ENCODE results near the gene GSC.
"Not testable (repeated sequence)": the region's sequence is repeated elsewhere in the genome, so short reads cannot be mapped to it uniquely, and the experiment has no call there.

GSC gene

DNA sequence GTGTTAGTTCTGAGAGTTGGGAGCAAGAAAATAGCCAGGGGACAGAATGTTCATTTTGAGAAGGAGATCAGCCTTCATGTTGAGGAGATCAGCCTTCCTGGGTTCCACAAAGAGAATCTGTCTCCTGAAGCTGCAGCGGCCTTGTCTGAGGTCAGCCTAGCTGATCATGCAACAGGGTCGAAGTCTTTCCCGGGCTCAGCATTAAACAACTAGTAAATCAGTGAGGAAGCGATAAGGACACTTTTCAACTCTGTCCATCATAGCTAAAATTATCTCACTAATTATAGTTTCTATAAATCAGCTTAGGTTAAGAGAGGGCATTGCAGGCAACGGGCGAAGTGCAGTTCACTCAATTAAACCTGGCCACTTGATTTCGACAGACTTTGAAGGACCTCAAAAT is 7.5 kb downstream of the GSC start:
- Mint-ChIP-seq H3K4me1 (ENCODE audit: low read depth) (no peaks in the 10 kb centered on the region), H3K27me3 (peaks cover 15% of the 10 kb centered on the region), H3K9me3 (ENCODE audit: low read depth) (no peaks in the 10 kb centered on the region), H3K27ac (no peak overlapping the region), H3K36me3 (no peaks in the 10 kb centered on the region), H3K4me3 (no peak overlapping the region)

DNA sequence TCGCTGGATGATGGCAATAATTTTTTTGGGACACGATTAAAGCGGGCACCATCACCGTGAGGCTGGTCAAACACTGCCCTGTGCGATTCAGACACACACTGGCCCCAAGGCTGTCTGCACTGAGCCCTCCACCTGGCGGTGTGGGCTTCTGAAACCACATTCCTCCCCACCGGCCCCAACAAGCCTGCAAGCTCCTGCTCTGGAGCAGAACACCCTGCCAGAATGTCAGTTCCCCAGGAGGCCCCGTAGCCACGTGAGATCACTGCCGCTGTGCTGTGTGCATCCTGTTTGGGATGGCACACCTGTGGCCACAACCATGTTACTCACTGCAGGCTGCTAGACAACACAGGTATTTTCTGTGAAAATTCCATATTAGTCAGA is 7.9 kb downstream of the GSC start:
- H3K27me3 Mint-ChIP-seq, result peaks cover 12% of the 10 kb centered on the region

DNA sequence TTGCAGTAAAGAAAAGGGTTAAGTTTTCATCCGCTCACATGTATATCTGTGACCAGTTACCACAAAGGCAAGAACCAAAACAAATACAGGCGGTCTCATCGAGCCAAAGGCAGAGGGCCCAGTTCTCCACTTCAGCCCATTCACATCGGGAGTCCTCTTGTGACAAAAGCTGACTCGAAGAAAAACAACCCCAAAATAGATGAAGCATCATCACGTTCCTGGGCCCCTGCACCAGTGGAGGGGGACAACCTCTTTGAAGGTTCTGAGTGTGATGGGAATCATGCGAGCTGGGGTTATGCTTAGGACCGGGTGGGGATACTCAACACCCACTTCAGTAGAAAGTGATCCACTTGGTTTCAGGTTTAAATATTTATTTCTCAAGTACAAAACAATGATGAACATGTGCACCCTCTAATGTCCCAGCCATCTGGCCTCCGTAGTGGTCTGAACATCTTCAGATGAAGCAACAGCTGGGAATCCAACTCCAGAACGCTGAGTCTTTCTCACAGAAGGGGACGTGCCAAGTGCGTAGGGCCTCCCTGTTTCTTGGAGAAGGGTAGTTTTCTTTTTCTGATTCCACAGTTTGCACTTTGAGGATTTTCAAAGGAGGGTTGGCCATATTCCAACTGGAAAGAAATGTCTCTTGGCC is 8.4 kb downstream of the GSC start:
- Mint-ChIP-seq H3K9me3 (ENCODE audit: low read depth) (no peaks in the 10 kb centered on the region), H3K27me3 (peaks cover 10% of the 10 kb centered on the region), H3K4me3 (no peak overlapping the region)

More for the DNA sequence above, 7.9 kb downstream of the GSC start:
- H3K4me1 Mint-ChIP-seq (ENCODE audit: low read depth), result no peaks in the 10 kb centered on the region
- no peaks in the 10 kb centered on the region for H3K9me3 Mint-ChIP-seq (ENCODE audit: low read depth)
- H3K36me3 Mint-ChIP-seq, result no peaks in the 10 kb centered on the region
- H3K27ac Mint-ChIP-seq, result no peak overlapping the region
- no peak overlapping the region for H3K4me3 Mint-ChIP-seq

DNA sequence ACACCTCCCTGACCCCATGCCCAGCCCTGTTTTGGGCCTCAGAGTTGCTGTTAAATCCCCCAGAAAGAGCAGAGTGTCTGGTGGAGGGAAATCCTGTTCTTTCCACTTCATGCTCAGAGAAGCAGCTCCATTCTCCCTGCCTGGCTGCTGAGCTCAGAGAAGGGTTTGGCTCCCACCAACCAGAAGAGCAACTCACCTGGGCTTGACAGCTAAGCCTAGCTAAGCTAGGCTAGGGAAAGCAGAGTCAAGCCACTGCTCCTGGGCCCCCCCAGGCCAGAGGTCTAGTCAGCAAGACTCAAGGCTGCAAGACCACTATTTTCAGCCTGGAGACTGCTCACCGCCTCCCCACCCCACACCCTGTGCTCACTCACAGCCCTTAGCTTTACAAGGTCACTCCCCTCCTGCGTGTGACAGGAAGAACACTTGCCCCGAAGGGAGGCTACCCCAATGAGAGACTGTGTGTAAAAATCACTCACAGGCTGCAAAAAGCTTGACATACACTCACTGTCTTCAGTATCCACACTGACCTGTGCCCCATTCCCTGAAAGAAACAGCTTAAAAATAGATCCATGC is 13.5 kb downstream of the GSC start:
- no peak overlapping the region for H3K4me3 Mint-ChIP-seq

More for the DNA sequence above, 8.4 kb downstream of the GSC start:
- H3K4me1 Mint-ChIP-seq (ENCODE audit: low read depth), result no peaks in the 10 kb centered on the region
- H3K36me3 Mint-ChIP-seq, result no peaks in the 10 kb centered on the region
- H3K27ac Mint-ChIP-seq, result no peak overlapping the region

DNA sequence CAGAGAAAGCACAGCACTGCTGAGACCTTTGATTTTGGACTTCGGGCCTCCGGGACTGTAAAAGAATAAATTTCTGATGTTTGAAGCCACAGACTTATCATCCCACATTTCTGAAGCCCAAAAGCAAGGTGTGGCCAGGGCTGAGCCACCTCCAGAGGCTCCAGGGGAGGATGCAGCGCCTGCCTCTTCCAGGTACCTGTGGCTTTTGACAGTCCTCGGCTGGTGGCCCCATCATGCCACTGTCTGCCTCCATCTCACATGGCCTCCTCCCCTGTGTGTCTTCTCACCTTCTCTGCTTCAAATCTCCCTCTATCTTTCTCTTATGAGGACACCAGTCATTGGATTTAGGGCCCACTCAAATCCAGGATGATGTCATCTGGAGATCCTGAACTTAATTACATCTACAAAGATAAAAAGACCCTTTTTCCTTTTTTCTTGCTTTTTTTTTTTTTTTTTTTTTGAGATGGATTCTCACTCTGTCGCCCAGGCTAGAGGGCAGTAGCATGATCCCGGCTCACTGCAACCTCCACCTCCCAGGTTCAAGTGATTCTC is 15.4 kb downstream of the GSC start:
- H3K4me1 Mint-ChIP-seq (ENCODE audit: low read depth), result no peaks in the 10 kb centered on the region
- no peaks in the 10 kb centered on the region for H3K9me3 Mint-ChIP-seq (ENCODE audit: low read depth)
- H3K4me3 Mint-ChIP-seq, result no peak overlapping the region
- peaks cover 3% of the 10 kb centered on the region for H3K27me3 Mint-ChIP-seq
- H3K27ac Mint-ChIP-seq, result no peak overlapping the region
- no peaks in the 10 kb centered on the region for H3K36me3 Mint-ChIP-seq

More for the DNA sequence above, 13.5 kb downstream of the GSC start:
- no peaks in the 10 kb centered on the region for H3K9me3 Mint-ChIP-seq (ENCODE audit: low read depth)
- H3K27ac Mint-ChIP-seq, result no peak overlapping the region
- no peaks in the 10 kb centered on the region for H3K36me3 Mint-ChIP-seq
- peaks cover 1% of the 10 kb centered on the region for H3K27me3 Mint-ChIP-seq
- no peaks in the 10 kb centered on the region for H3K4me1 Mint-ChIP-seq (ENCODE audit: low read depth)

DNA sequence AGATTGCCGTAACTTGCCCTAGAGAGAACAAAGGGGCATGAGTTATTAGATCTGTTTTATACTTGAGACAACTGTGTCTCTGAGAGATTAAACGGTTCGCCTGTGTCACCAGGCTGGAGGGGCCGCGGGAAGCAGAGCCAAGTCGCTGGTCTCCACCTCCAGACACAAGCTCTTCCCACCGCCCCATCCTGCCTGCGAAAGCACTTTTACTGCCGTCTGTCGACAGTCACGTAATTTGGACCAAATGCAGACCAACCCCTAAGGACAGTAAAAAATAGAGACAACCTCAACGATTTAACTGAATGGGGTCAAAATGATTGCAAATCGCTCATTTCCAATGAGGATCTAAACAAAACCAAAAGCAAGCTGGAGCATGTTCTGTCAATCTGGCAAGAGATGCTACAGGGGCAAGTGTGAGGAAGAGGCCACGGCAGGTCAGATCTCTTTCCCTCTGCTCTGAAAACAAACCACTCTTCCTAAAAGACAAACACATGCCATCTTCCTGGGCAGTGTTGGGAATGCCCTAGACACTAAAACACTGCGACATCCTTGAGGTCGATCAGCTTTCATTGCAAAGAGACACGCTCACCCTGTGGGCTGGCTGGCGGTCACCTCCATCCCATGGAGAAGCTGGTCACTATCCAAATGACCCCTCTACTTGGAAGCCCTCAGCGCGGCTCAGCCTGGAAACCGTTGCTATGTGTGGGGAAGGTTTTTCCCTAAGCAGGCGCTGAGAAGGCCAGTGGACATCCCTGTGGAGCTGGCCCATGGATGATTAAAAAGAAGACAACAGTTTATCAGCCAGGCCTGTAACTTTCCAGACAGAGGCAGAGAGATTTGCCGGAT is 17.1 kb downstream of the GSC start:
- H3K27me3 Mint-ChIP-seq, result peaks cover 5% of the 10 kb centered on the region
- H3K36me3 Mint-ChIP-seq, result no peaks in the 10 kb centered on the region
- no peaks in the 10 kb centered on the region for H3K9me3 Mint-ChIP-seq (ENCODE audit: low read depth)
- H3K4me3 Mint-ChIP-seq, result no peak overlapping the region
- no peak overlapping the region for H3K27ac Mint-ChIP-seq
- no peaks in the 10 kb centered on the region for H3K4me1 Mint-ChIP-seq (ENCODE audit: low read depth)

DNA sequence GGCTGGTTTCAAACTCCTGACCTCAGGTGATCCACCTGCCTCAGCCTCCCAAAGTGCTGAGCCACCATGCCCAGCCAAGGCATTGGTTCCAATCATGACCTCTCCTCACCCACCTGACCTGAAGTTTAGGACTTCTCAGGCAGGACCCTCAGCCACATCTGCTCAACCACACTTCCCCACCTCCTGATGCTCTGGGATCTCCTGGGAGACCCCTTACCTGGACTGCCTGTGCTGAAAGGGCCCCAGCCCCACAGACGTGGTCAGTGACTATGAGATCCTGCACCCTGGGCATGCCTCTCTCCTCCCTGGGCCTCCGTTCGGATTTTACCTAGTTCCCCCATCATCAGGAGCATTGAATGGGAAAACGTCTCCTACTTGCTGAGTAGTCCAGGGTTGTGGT is 18.0 kb downstream of the GSC start:
- Mint-ChIP-seq H3K4me1 (ENCODE audit: low read depth) (no peaks in the 10 kb centered on the region), H3K27ac (no peak overlapping the region), H3K9me3 (ENCODE audit: low read depth) (no peaks in the 10 kb centered on the region), H3K4me3 (no peak overlapping the region), H3K27me3 (peaks cover 7% of the 10 kb centered on the region), H3K36me3 (no peaks in the 10 kb centered on the region)

DNA sequence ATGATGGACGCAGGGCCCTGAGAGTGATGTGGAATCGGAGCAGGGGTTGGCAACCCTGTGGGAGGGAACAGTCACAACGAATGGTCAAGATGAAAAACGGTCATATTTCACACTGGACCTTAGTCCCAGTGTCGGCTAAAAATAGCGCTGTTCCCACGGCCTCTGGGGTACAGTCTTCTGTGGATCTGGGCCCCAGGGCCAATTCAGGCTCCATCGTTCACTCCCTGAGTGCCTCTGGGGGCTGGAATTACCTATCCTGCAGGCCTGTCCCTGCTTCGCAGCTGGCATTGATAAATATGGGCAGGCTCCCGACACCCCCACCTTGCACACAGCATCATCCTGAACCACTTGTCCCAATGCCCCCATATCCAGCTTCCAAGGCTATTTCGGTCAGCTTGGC is 18.6 kb downstream of the GSC start:
- Mint-ChIP-seq H3K4me1 (ENCODE audit: low read depth) (no peaks in the 10 kb centered on the region), H3K27ac (no peak overlapping the region), H3K36me3 (no peaks in the 10 kb centered on the region), H3K4me3 (no peak overlapping the region), H3K27me3 (peaks cover 9% of the 10 kb centered on the region), H3K9me3 (ENCODE audit: low read depth) (no peaks in the 10 kb centered on the region)

DNA sequence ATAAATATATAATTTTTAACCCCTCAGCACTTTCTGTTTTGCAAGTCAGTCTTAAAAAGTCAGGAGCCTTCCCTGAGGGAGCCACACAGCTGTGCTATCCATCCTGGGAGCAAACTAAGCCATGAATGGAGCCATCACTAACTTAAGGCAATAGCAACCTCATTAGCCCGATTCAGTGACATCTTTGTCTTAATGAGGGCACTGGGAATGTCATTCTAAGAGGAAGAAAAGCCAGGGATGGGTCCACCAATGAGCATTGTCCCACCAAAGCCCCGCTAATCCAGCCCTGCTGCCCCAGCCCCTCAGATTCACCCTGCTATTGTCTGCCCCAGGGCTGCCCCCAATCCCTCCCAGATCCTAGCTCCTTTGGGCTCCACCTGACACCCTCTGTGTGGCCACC is 19.5 kb downstream of the GSC start:
- Mint-ChIP-seq H3K4me1 (ENCODE audit: low read depth) (no peaks in the 10 kb centered on the region), H3K27ac (no peak overlapping the region), H3K9me3 (ENCODE audit: low read depth) (no peaks in the 10 kb centered on the region), H3K36me3 (no peaks in the 10 kb centered on the region), H3K4me3 (no peak overlapping the region), H3K27me3 (peaks cover 9% of the 10 kb centered on the region)

DNA sequence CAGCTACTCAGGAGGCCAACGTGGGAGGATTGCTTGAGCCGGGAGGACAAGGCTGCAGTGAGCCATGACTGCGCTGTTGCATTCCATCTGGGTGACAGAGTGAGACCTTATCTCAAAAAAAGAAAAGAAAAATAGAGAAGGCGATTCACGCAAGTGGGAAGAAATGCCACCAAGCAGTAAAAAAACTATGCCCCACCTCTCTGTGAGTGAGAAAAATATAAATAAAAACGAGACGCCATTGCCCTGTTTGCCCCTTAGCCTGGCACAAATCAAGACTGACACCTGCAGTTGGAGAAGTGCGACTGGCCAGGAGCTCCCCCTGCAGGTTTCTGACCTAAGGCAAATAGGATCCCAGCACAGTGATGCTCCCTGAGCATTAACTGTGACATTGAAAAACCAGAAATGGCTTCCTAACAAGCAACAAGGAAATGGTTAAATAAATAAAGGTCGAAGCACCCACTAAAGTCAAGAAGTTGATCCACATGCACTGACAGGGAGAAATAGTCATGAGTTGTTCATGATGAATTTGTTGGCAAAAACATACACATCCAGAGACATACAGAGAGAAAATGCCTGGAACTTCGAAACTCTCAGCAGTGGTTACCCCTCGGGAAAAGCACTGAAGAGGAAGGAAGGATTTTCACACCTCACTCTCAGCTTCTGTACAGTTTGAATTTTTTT is 21.1 kb downstream of the GSC start:
- H3K4me1 Mint-ChIP-seq (ENCODE audit: low read depth), result no peaks in the 10 kb centered on the region
- H3K4me3 Mint-ChIP-seq, result no peak overlapping the region
- no peak overlapping the region for H3K27ac Mint-ChIP-seq
- no peaks in the 10 kb centered on the region for H3K36me3 Mint-ChIP-seq
- peaks cover 10% of the 10 kb centered on the region for H3K27me3 Mint-ChIP-seq
- no peaks in the 10 kb centered on the region for H3K9me3 Mint-ChIP-seq (ENCODE audit: low read depth)

DNA sequence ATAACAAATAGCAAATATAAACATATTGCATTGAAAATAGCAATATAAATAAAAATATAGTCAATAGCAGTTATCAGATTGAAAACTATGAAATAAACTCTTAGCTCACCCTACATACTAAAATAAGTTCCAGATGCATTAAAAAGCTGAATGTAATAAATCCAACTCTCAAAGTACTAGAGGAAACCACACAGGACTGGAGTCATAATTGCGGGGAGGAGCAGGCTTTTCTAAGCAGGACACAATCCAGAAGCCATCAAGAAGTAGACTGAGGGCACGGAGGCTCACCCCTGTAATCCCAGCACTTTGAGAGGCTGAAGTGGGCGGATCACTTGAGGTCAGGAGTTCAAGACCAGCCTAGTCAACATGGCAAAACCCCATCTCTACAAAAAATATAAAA is 22.2 kb downstream of the GSC start:
- Mint-ChIP-seq H3K27me3 (peaks cover 10% of the 10 kb centered on the region), H3K4me1 (ENCODE audit: low read depth) (no peaks in the 10 kb centered on the region), H3K9me3 (ENCODE audit: low read depth) (no peaks in the 10 kb centered on the region), H3K27ac (no peak overlapping the region), H3K4me3 (no peak overlapping the region), H3K36me3 (no peaks in the 10 kb centered on the region)

DNA sequence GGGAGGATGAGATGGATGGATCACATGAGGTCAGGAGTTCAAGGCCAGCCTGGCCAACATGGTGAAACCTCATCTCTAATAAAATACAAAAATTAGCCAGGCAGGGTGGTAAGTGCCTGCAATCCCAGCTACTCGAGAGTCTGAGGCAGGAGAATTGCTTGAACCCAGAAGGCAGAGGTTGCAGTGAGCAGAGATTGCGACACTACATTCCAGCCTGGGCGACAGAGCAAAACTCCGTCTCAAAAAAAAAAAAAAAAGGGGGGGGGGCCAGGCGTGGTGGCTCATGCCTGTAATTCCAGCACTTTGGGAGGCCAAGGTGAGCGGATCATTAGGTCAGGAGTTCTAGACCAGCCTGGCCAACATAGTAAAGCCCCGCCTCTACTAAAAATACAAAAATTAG is 22.8 kb downstream of the GSC start:
- H3K4me3 Mint-ChIP-seq; H3K4me1 Mint-ChIP-seq (ENCODE audit: low read depth); H3K27ac Mint-ChIP-seq; H3K36me3 Mint-ChIP-seq; H3K9me3 Mint-ChIP-seq (ENCODE audit: low read depth): not testable (repeated sequence)
- peaks cover 10% of the 10 kb centered on the region for H3K27me3 Mint-ChIP-seq

DNA sequence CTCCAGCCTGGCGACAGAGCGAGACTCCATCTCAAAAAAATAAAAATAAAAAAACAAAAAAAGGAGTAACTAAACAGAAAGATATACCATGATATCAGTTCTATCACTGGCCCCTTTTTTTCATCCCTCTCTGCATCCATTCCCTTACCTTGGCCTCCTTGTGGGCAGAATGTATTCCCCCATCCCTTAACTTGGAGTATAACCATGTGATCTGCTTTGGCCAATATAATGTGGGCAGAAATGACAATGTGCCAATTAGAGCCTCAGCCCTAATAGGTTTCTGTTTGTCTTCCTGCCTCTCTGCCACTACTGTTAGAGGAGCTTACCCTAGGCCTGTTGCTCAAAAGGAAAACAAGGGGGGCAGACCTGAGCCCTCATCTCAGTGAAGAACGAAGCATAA is 23.8 kb downstream of the GSC start:
- Mint-ChIP-seq H3K9me3 (ENCODE audit: low read depth) (no peaks in the 10 kb centered on the region), H3K36me3 (no peaks in the 10 kb centered on the region), H3K27me3 (peaks cover 10% of the 10 kb centered on the region), H3K27ac (no peak overlapping the region), H3K4me1 (ENCODE audit: low read depth) (no peaks in the 10 kb centered on the region), H3K4me3 (no peak overlapping the region)

DNA sequence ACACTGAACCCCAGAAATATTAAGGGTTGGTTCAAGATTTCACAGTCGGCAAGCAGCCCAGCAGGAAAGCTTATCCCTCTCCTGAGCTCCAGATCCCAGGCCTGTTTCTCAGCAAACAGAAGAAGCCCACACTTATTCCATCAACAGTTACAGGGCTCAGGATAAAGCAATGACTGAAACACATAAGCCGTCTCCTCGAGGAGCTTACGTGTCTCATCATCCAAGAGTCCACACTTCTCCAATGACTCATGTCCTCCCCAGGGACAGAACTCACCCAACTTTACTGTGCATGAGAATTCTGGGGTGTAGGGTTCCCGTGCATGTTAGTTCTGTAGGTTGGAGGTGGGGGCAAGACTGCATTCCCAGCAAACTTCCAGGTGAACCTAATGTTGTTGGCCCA is 31.2 kb downstream of the GSC start:
- Mint-ChIP-seq H3K27me3 (peaks cover 6% of the 10 kb centered on the region), H3K4me1 (ENCODE audit: low read depth) (no peaks in the 10 kb centered on the region), H3K27ac (no peak overlapping the region), H3K36me3 (no peaks in the 10 kb centered on the region), H3K4me3 (no peak overlapping the region), H3K9me3 (ENCODE audit: low read depth) (no peaks in the 10 kb centered on the region)

DNA sequence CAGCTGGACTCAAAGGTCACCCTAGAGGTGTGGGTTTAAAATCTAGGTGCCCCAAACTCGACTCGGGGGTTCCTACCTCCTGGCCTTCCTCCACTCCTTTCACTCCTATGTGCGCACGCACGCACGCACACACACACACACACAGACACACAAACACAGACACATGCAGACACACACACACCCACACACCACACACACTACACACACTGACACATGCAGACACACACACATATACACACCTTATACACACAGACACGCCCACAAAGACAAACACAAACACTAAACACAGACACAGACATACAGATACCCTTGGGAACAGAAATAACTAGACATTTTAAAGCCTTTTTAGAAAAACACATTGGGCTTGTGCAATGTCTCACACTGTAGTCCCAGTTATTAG is 31.8 kb downstream of the GSC start:
- H3K9me3 Mint-ChIP-seq (ENCODE audit: low read depth), result no peaks in the 10 kb centered on the region
- H3K27me3 Mint-ChIP-seq, result peaks cover 5% of the 10 kb centered on the region
- no peaks in the 10 kb centered on the region for H3K36me3 Mint-ChIP-seq
- H3K4me3 Mint-ChIP-seq, result no peak overlapping the region
- H3K4me1 Mint-ChIP-seq (ENCODE audit: low read depth), result no peaks in the 10 kb centered on the region
- H3K27ac Mint-ChIP-seq, result no peak overlapping the region
